LNCaP clone FGC (cell line): Measurements from ENCODE around the gene SMYD3.

Experiments
- DNase-seq: peaks from one replicate; pipeline ENCODE4 v3.0.0-alpha.2; 2011; ENCODE audit warnings: low read depth
- H3K4me3 ChIP-seq: 2 replicates; pipeline ENCODE4 v1.5.1; 2011; ENCODE audit warnings: mild to moderate bottlenecking, low read depth, low read length, control low read depth
- TF ChIP-seq, protein P1 (sequence below): IDR thresholded peaks from 2 replicates; pipeline ENCODE4 v1.5.1; 2012; ENCODE audit warnings: mild to moderate bottlenecking; ENCODE audit not compliant: control insufficient read depth, insufficient read depth; ENCODE audit errors: extremely low read depth

The SMYD3 gene

DNA sequence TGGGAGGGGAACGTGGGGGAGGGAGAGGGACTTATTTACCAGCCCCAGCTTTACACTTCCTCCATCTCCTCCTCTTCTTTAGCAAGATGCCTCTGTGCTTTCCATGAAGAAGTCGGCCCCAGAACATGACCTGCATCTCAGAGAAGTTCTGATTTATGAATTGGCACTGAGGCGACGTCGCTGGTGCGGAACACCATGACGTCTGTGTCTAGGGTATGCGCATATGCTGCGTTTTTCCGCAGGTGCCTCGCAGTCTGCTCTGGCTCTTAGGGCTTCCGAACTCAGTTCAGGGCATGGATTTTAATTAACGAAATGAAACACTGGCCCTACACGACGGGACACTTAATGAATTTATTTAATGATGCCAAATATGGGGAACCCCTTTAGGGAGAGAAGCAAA, 510.3 kb downstream of the SMYD3 start:
- no peak overlapping the region for H3K4me3 ChIP-seq
- no peak for DNase-seq
- TF ChIP-seq, protein P1, sequence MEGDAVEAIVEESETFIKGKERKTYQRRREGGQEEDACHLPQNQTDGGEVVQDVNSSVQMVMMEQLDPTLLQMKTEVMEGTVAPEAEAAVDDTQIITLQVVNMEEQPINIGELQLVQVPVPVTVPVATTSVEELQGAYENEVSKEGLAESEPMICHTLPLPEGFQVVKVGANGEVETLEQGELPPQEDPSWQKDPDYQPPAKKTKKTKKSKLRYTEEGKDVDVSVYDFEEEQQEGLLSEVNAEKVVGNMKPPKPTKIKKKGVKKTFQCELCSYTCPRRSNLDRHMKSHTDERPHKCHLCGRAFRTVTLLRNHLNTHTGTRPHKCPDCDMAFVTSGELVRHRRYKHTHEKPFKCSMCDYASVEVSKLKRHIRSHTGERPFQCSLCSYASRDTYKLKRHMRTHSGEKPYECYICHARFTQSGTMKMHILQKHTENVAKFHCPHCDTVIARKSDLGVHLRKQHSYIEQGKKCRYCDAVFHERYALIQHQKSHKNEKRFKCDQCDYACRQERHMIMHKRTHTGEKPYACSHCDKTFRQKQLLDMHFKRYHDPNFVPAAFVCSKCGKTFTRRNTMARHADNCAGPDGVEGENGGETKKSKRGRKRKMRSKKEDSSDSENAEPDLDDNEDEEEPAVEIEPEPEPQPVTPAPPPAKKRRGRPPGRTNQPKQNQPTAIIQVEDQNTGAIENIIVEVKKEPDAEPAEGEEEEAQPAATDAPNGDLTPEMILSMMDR: no peak

DNA sequence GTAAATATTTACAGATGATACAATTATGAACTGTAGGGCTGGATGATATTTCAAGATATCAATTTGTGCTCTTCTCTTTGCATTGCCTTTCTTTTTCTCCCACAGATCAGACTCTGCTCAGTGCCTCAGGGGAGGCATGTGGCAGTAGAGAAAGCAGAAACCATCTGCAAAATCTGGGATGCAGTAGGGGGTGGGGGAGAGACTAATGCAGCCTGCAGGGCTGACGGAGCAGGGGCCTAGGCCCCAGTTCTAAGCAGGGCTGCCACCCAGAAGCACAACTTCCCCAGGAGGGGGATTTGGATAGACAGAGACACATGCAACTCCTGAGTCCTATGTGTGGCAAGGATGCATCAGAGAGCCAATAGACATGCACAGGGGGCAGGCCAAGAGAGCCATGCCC, 511.6 kb downstream of the SMYD3 start:
- H3K4me3 ChIP-seq: no peak overlapping the region
- DNase-seq: no peak
- TF ChIP-seq, protein P1: no peak

DNA sequence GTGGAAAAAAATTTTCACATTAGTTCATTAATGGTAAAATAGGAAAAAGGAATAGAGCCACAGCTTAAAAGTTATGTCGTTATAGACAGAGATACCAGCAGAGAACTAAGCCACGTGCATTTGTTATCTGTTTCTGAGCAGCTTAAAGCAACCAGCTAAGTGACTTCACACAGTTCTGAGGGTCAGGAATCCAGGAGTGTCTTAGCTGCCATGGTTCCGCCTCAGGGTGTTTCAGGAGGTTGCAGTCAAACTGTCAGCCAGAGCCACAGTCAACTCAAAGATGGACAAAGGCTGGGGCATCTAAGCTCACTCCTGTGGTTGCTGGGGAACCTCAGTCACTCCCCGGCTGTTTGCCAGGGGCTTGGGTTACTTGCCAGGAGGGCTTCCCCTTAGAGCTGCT, 515.8 kb downstream of the SMYD3 start:
- H3K4me3 ChIP-seq: no peak overlapping the region
- TF ChIP-seq, protein P1: no peak
- no peak for DNase-seq

DNA sequence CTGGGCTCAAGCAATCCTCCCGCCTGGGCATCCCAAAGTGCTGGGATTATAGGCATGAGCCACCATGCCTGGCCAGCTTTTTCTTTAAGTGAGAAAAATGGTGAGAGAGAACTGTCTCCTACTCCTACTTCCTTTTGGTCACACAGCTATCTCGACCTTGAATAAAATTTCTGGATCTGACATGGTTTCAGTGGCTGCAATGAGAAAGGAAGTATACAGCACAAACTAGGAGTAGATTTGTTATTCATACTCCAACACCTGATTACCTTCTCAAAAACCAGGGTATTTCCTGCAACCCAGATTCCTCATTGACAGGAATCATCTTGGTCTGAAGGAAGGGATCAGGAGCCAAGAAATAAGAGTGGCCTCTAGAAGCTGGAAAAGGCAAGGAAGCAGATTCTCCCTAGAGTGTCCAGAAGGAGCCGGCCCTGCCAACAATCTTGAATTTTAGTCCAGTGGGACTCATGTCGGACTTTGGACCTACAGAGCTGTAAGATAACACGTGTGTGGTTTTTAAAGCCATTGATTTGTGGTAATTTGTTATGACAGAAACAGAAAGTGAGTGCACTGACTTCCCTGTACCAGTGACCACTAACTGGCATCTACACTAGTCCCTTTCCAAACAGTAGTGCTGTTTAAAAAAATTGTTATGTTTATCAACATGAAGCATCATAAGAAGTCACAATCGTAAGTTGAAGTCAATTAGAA, 516.6 kb downstream of the SMYD3 start:
- TF ChIP-seq, protein P1: no peak
- no peak overlapping the region for H3K4me3 ChIP-seq
- no peak for DNase-seq

DNA sequence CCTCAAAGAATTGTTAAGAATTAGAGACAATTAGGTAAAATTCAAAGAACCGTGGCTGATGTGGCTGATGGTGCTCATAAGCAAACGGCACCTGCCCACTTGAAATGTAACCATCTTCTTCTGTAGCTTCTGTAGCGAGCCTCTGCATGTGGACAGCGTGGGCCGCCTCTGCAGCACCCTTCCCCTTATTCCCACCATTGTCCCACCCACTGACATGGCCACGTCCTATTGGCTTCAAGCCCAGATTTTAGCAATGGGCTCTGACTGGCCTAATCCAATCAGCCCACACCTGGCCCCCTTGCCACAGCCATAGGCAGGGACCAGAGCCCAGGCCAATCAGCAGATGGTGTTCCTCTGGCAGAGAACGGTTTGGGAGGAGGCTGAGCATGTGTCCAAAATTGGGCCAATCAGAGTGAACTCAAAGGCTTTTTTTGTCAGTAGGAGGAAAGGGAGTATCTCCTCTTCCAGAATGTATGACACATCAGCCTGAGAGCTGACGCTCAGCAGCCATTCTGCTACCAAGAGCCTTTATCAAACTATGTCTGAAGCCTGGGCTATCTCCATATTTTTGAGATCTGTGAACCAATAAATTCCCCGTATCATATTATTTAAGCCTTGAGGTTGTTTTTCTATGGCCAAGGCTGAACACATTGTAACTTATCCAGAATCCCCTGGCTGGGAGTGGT, 518.5 kb downstream of the SMYD3 start:
- DNase-seq: no peak
- no peak overlapping the region for H3K4me3 ChIP-seq
- TF ChIP-seq, protein P1: no peak

DNA sequence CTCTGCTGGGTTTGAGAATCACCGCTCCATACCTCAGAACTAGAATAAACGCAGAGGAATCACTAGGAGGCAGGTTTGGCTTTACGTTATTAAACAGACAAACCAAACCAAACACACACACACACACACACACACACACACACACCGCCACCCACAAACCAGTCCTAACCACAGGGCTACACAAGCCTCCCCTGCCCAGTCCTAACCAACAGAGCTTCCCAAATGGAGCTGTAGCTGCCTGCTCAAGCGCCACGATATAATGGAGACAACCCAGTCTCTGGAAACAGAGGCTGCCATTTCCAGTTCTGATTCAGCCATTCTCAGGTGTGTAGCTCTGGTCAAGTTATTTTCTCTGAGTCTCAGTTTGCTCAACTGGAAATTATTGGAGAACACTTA, 519.1 kb downstream of the SMYD3 start:
- TF ChIP-seq, protein P1: no peak
- no peak for DNase-seq
- no peak overlapping the region for H3K4me3 ChIP-seq
